Measurements from ENCODE around the gene CNIH2. TPM values are rescaled to one million over a fixed set of nuclear protein-coding genes. Genes with fewer than 3 reads are reported as not detected.

The CNIH2 gene
- total RNA-seq, 1 experiment from 2014 or later, result 12.9 TPM

- Mint-ChIP-seq H3K36me3 (no peaks in the 10 kb centered on the region), H3K27ac (no peak overlapping the region; the same call in 1 of the 2 replicates), H3K27me3 (ENCODE audit: low read depth) (peaks cover 14% of the 10 kb centered on the region), H3K9me3 (no peaks in the 10 kb centered on the region), H3K4me3 (no peak overlapping the region), H3K4me1 (peaks cover 9% of the 10 kb centered on the region)
- DNase-seq (ENCODE audit: low spot score), result no peak
- ATAC-seq, result no peak
- POLR2A ChIA-PET, result interaction anchor here (1.2 kb wide), 1 partner anchor 9 kb away, joined by 6 read pairs; the partner anchor contains the start of gene YIF1A
- CTCF ChIA-PET, result interaction anchor here (1.1 to 7.3 kb wide), 4 partner anchors 8 to 88 kb away, joined by 3 to 79 read pairs (median 7); partner anchors contain the start of gene YIF1A
- TF ChIP-seq CREM (CRISPR knock-in tag; IDR thresholded peaks at IDR 0.05) (no peak), GRHL2 (CRISPR knock-in tag; IDR thresholded peaks at IDR 0.05; ENCODE audit: insufficient replicate concordance, severe bottlenecking) (no peak), CREB1 (CRISPR knock-in tag; IDR thresholded peaks at IDR 0.05) (no peak), ZNF532 (CRISPR knock-in tag; IDR thresholded peaks at IDR 0.05; ENCODE audit: borderline replicate concordance) (no peak), ZNF232 (CRISPR knock-in tag; IDR thresholded peaks at IDR 0.05) (no peak)
- TF ChIP-seq, protein P1, sequence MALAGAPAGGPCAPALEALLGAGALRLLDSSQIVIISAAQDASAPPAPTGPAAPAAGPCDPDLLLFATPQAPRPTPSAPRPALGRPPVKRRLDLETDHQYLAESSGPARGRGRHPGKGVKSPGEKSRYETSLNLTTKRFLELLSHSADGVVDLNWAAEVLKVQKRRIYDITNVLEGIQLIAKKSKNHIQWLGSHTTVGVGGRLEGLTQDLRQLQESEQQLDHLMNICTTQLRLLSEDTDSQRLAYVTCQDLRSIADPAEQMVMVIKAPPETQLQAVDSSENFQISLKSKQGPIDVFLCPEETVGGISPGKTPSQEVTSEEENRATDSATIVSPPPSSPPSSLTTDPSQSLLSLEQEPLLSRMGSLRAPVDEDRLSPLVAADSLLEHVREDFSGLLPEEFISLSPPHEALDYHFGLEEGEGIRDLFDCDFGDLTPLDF (CRISPR knock-in tag; IDR thresholded peaks at IDR 0.05), result no peak
These were observed 19.6 kb downstream of the CNIH2 start for GRCh38 chr11:66297610-66298009.

DNA sequence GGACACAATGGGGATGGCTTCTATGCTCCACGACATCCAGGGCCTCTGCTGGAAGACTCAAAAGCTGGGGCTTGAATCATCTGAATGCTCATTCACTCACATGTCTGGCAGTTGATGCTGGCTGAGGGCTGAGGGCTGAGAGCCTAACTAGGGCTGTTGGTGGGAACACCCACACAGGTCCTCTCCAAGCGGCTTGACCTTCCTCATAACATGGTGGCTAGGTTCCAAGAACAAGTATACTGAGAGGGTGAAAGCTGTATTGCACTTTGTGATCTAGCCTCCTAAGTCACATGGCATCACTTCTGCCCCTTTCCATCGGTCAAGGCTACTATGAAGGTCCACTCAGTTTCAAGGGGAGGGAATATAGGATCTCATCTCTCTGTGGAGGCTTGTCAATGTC is 21.2 kb downstream of the CNIH2 start:
- CTCF ChIA-PET, result interaction anchor here (1.1 to 7.3 kb wide), 3 partner anchors 13 to 71 kb away, joined by 3 to 79 read pairs (median 5); no protein-coding TSS in a partner anchor
- Mint-ChIP-seq H3K36me3 (no peaks in the 10 kb centered on the region), H3K27me3 (ENCODE audit: low read depth) (peaks cover 2% of the 10 kb centered on the region; the same call in 1 of the 2 replicates), H3K4me3 (no peak overlapping the region), H3K9me3 (no peaks in the 10 kb centered on the region), H3K27ac (no peak overlapping the region), H3K4me1 (peaks cover 5% of the 10 kb centered on the region)
- POLR2A ChIA-PET, result no interaction called here
- ATAC-seq (no peak), DNase-seq (ENCODE audit: low spot score) (no peak)
- TF ChIP-seq, protein P2, sequence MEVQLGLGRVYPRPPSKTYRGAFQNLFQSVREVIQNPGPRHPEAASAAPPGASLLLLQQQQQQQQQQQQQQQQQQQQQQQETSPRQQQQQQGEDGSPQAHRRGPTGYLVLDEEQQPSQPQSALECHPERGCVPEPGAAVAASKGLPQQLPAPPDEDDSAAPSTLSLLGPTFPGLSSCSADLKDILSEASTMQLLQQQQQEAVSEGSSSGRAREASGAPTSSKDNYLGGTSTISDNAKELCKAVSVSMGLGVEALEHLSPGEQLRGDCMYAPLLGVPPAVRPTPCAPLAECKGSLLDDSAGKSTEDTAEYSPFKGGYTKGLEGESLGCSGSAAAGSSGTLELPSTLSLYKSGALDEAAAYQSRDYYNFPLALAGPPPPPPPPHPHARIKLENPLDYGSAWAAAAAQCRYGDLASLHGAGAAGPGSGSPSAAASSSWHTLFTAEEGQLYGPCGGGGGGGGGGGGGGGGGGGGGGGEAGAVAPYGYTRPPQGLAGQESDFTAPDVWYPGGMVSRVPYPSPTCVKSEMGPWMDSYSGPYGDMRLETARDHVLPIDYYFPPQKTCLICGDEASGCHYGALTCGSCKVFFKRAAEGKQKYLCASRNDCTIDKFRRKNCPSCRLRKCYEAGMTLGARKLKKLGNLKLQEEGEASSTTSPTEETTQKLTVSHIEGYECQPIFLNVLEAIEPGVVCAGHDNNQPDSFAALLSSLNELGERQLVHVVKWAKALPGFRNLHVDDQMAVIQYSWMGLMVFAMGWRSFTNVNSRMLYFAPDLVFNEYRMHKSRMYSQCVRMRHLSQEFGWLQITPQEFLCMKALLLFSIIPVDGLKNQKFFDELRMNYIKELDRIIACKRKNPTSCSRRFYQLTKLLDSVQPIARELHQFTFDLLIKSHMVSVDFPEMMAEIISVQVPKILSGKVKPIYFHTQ (CRISPR knock-in tag; IDR thresholded peaks at IDR 0.05), result no peak
- TF ChIP-seq ZNF281 (CRISPR knock-in tag; IDR thresholded peaks at IDR 0.05) (no peak), FOXK1 (CRISPR knock-in tag; IDR thresholded peaks at IDR 0.05) (no peak), ZNF219 (CRISPR knock-in tag; IDR thresholded peaks at IDR 0.05; ENCODE audit: borderline replicate concordance) (no peak), ESRRA (CRISPR knock-in tag; IDR thresholded peaks at IDR 0.05; ENCODE audit: borderline replicate concordance) (no peak), ERG (CRISPR knock-in tag; IDR thresholded peaks at IDR 0.05) (no peak), HMGXB4 (CRISPR knock-in tag; IDR thresholded peaks at IDR 0.05) (no peak)
- TF ChIP-seq, protein P3, sequence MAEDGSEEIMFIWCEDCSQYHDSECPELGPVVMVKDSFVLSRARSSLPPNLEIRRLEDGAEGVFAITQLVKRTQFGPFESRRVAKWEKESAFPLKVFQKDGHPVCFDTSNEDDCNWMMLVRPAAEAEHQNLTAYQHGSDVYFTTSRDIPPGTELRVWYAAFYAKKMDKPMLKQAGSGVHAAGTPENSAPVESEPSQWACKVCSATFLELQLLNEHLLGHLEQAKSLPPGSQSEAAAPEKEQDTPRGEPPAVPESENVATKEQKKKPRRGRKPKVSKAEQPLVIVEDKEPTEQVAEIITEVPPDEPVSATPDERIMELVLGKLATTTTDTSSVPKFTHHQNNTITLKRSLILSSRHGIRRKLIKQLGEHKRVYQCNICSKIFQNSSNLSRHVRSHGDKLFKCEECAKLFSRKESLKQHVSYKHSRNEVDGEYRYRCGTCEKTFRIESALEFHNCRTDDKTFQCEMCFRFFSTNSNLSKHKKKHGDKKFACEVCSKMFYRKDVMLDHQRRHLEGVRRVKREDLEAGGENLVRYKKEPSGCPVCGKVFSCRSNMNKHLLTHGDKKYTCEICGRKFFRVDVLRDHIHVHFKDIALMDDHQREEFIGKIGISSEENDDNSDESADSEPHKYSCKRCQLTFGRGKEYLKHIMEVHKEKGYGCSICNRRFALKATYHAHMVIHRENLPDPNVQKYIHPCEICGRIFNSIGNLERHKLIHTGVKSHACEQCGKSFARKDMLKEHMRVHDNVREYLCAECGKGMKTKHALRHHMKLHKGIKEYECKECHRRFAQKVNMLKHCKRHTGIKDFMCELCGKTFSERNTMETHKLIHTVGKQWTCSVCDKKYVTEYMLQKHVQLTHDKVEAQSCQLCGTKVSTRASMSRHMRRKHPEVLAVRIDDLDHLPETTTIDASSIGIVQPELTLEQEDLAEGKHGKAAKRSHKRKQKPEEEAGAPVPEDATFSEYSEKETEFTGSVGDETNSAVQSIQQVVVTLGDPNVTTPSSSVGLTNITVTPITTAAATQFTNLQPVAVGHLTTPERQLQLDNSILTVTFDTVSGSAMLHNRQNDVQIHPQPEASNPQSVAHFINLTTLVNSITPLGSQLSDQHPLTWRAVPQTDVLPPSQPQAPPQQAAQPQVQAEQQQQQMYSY (CRISPR knock-in tag; IDR thresholded peaks at IDR 0.05), result no peak
- TF ChIP-seq, protein P4, sequence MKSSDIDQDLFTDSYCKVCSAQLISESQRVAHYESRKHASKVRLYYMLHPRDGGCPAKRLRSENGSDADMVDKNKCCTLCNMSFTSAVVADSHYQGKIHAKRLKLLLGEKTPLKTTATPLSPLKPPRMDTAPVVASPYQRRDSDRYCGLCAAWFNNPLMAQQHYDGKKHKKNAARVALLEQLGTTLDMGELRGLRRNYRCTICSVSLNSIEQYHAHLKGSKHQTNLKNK (CRISPR knock-in tag; IDR thresholded peaks at IDR 0.05), result no peak

All from WTC11 (cell line).